ENCODE measurements around the gene CDX2. TPM values are rescaled to one million over a fixed set of nuclear protein-coding genes. Genes with fewer than 3 reads are reported as not detected.

CDX2 gene
- total and polyA plus RNA-seq, 2 experiments from 2014 or later: not detected

Small RNA genes within 50 kb of the gene (small RNA-seq; reads per million reads assigned to genes)
- gene ATP5F1EP2 (ENCODE audit: low replicate concordance): not detected
- gene RN7SL272P (ENCODE audit: low replicate concordance): not detected

Other genes starting within 250 kb of the CDX2 start
- gene GSX1, start 176.8 kb downstream of the CDX2 start, total RNA-seq (2014; rRNA removed; shearing (Covaris generic)): not detected in 2 replicates
- gene GSX1, start 176.8 kb downstream of the CDX2 start, polyA plus RNA-seq (2016; fragmentation: Nextera tagmentation; extraction: Ambion mirVana): not detected in 2 replicates
- not detected in 2 replicates for gene PDX1, start 49.3 kb downstream of the CDX2 start, total RNA-seq (2014; rRNA removed; shearing (Covaris generic))
- not detected in 2 replicates for gene PDX1, start 49.3 kb downstream of the CDX2 start, polyA plus RNA-seq (2016; fragmentation: Nextera tagmentation; extraction: Ambion mirVana)
- gene URAD, start 19.4 kb upstream of the CDX2 start, total RNA-seq (2014; rRNA removed; shearing (Covaris generic)): not detected in 2 replicates
- gene URAD, start 19.4 kb upstream of the CDX2 start, polyA plus RNA-seq (2016; fragmentation: Nextera tagmentation; extraction: Ambion mirVana): not detected in 2 replicates
- gene FLT3, start 131.3 kb upstream of the CDX2 start, total RNA-seq (2014; rRNA removed; shearing (Covaris generic)): 0.17 and 0.66 TPM in 2 replicates
- 0.23 and 0.44 TPM in 2 replicates for gene FLT3, start 131.3 kb upstream of the CDX2 start, polyA plus RNA-seq (2016; fragmentation: Nextera tagmentation; extraction: Ambion mirVana)
- gene PAN3, start 169.2 kb upstream of the CDX2 start, total RNA-seq (2014; rRNA removed; shearing (Covaris generic)): 52.5 and 58.2 TPM in 2 replicates
- 20.6 and 27.4 TPM in 2 replicates for gene PAN3, start 169.2 kb upstream of the CDX2 start, polyA plus RNA-seq (2016; fragmentation: Nextera tagmentation; extraction: Ambion mirVana)